ENCODE measurements around the gene MAD2L1BP. TPM values are rescaled to one million over a fixed set of nuclear protein-coding genes. Genes with fewer than 3 reads are reported as not detected.
A peak's percentile ranks its signal among the peaks of the same experiment; 100 is the strongest.

MAD2L1BP gene
- total and polyA plus RNA-seq, 2 of the 13 experiments (the other 11 are each of a cell fraction or from before 2014, with no cell fraction given) = 54.2 to 55.5 TPM

DNA sequence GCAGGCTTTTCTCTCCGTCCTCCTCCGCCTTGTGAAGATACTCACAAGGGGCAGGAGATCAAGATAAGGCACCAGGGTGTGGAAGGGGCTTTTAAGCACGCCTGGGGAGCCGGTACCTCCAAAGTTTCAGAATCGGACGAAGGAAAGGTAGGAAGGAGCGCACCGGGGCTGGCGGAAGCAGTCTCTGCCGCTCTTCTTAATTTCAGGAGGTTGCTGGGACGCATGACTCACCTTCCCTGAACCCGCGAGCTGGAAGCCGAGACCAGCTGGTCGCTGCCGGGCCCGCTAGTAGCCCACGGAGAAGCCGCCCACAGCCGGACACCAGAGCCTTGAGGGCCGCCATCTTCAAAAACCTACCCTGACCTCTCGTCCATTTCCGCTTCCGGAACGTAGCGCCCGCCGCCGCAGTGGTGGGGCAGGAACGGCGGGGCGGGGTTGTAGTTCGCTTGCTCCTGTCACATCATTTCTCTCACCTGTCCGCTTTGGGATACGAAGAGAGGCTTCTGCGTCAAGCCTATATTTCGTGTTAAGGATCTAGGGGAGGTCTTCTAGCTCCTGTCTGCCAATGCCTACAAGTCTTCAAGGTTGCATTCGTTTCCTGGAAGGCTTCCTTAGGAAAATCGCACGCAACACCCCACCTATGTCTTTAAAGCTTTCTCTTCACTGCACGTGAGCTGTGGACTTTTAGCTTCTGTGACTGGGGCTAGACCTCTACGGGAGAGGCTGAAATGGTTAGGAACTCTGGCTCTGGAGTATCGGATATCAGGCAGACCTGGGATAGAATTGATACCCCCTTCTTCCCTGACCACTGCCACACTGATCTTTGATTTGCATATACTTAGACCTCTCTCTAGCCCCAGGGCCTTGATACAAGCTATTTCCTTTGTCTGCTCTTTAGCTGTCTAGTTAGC is 52.1 kb downstream of the MAD2L1BP start, which contains the start of gene MRPS18A (continued):
- no peak; the same call in 1 of the 2 replicates for TF ChIP-seq ZBED4 (CRISPR knock-in tag; IDR thresholded peaks at IDR 0.05; ENCODE audit: borderline replicate concordance)
- TF ChIP-seq NAIF1 (CRISPR knock-in tag; IDR thresholded peaks at IDR 0.05; ENCODE audit: borderline replicate concordance) = 0 out of 2 replicates have a peak, but pooled peaks have one; percentile 22
- no peak for TF ChIP-seq TBX3 (IDR thresholded peaks at IDR 0.05; ENCODE audit: borderline replicate concordance)
- no peak for TF ChIP-seq DR1 (CRISPR knock-in tag; IDR thresholded peaks at IDR 0.05)
- TF ChIP-seq, protein P1, sequence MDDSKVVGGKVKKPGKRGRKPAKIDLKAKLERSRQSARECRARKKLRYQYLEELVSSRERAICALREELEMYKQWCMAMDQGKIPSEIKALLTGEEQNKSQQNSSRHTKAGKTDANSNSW (CRISPR knock-in tag; IDR thresholded peaks at IDR 0.05; ENCODE audit: borderline replicate concordance) = no peak
- TF ChIP-seq, protein P2, sequence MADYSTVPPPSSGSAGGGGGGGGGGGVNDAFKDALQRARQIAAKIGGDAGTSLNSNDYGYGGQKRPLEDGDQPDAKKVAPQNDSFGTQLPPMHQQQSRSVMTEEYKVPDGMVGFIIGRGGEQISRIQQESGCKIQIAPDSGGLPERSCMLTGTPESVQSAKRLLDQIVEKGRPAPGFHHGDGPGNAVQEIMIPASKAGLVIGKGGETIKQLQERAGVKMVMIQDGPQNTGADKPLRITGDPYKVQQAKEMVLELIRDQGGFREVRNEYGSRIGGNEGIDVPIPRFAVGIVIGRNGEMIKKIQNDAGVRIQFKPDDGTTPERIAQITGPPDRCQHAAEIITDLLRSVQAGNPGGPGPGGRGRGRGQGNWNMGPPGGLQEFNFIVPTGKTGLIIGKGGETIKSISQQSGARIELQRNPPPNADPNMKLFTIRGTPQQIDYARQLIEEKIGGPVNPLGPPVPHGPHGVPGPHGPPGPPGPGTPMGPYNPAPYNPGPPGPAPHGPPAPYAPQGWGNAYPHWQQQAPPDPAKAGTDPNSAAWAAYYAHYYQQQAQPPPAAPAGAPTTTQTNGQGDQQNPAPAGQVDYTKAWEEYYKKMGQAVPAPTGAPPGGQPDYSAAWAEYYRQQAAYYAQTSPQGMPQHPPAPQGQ (CRISPR knock-in tag; IDR thresholded peaks at IDR 0.05; ENCODE audit: borderline replicate concordance) = no peak
- TF ChIP-seq, protein P3, sequence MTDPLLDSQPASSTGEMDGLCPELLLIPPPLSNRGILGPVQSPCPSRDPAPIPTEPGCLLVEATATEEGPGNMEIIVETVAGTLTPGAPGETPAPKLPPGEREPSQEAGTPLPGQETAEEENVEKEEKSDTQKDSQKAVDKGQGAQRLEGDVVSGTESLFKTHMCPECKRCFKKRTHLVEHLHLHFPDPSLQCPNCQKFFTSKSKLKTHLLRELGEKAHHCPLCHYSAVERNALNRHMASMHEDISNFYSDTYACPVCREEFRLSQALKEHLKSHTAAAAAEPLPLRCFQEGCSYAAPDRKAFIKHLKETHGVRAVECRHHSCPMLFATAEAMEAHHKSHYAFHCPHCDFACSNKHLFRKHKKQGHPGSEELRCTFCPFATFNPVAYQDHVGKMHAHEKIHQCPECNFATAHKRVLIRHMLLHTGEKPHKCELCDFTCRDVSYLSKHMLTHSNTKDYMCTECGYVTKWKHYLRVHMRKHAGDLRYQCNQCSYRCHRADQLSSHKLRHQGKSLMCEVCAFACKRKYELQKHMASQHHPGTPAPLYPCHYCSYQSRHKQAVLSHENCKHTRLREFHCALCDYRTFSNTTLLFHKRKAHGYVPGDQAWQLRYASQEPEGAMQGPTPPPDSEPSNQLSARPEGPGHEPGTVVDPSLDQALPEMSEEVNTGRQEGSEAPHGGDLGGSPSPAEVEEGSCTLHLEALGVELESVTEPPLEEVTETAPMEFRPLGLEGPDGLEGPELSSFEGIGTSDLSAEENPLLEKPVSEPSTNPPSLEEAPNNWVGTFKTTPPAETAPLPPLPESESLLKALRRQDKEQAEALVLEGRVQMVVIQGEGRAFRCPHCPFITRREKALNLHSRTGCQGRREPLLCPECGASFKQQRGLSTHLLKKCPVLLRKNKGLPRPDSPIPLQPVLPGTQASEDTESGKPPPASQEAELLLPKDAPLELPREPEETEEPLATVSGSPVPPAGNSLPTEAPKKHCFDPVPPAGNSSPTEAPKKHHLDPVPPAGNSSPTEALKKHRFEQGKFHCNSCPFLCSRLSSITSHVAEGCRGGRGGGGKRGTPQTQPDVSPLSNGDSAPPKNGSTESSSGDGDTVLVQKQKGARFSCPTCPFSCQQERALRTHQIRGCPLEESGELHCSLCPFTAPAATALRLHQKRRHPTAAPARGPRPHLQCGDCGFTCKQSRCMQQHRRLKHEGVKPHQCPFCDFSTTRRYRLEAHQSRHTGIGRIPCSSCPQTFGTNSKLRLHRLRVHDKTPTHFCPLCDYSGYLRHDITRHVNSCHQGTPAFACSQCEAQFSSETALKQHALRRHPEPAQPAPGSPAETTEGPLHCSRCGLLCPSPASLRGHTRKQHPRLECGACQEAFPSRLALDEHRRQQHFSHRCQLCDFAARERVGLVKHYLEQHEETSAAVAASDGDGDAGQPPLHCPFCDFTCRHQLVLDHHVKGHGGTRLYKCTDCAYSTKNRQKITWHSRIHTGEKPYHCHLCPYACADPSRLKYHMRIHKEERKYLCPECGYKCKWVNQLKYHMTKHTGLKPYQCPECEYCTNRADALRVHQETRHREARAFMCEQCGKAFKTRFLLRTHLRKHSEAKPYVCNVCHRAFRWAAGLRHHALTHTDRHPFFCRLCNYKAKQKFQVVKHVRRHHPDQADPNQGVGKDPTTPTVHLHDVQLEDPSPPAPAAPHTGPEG (CRISPR knock-in tag; IDR thresholded peaks at IDR 0.05) = peak; percentile 54; the same call in 1 of the 2 replicates
- peak; percentile 98 for TF ChIP-seq KAT8 (CRISPR knock-in tag; IDR thresholded peaks at IDR 0.05)
- TF ChIP-seq CAMTA2 (CRISPR knock-in tag; IDR thresholded peaks at IDR 0.05; ENCODE audit: borderline replicate concordance) = no peak
- no peak for TF ChIP-seq SRSF4 (IDR thresholded peaks at IDR 0.05; ENCODE audit: low read depth, low read length, poor library complexity, severe bottlenecking)
- TF ChIP-seq TEF (CRISPR knock-in tag; IDR thresholded peaks at IDR 0.05) = no peak
- TF ChIP-seq FOXA1 (IDR thresholded peaks at IDR 0.05) = no peak
- TF ChIP-seq FOXA1 (CRISPR knock-in tag; IDR thresholded peaks at IDR 0.05) = 0 out of 2 replicates have a peak, but pooled peaks have one; percentile 3
- peak; percentile 65; the same call in 1 of the 2 replicates for TF ChIP-seq ZC3H4 (CRISPR knock-in tag; IDR thresholded peaks at IDR 0.05; ENCODE audit: borderline replicate concordance)
